HepG2 (cell line): ENCODE results near the gene CAMSAP2. TPM values are rescaled to one million over a fixed set of nuclear protein-coding genes. Genes with fewer than 3 reads are reported as not detected.

Experiments
- ATAC-seq: fragments of 200-7000 bp; cut with Tn5 transposase; 3 replicates; pipeline ENCODE4 v1.9.1; 2020; ENCODE audit warnings: mild to moderate bottlenecking, moderate library complexity
- BruUV-seq: library from RNA; stranded (reverse); fragments of 400-500 nt; replicated peaks from 2 replicates; lab custom pipeline; 2021; lab: Mats Ljungman, UMichigan
- CTCF ChIA-PET: fragments of 300-600 bp; formaldehyde crosslinking; extraction: SDS; loops from one replicate; lab custom pipeline; 2021; ENCODE audit warnings: low total read pairs, inconsistent platforms, low intra/inter-chr PET ratio; lab: Yijun Ruan, JAX
- POLR2A ChIA-PET: fragments of 350-600 bp; sonication (Branson Sonifier 250); formaldehyde crosslinking; loops from one replicate; lab custom pipeline; 2020; ENCODE audit warnings: antibody characterized with exemption, inconsistent platforms; lab: Yijun Ruan, JAX
- DNase-seq: peaks from one replicate; pipeline ENCODE4 v3.0.0-alpha.2; 2015; ENCODE audit warnings: low spot score
- FAIRE-seq: peaks from 3 replicates; lab custom pipeline; 2011; peaks lifted over from hg19 to GRCh38; lab: Jason Lieb, UNC
- H2AFZ ChIP-seq: one replicate; pipeline ENCODE4 v1.6.1; 2011; ENCODE audit warnings: low read length, inconsistent platforms
- H3K27ac ChIP-seq: fragments of 300-600 bp; 3 replicates; pipeline ENCODE4 v1.8.0; 2011; ENCODE audit warnings: mixed run types, mild to moderate bottlenecking, mixed read lengths, low read length, inconsistent platforms; ENCODE audit not compliant: insufficient read depth; ENCODE audit errors: extremely low read length
- H3K27me3 ChIP-seq, 2 experiments: fragments of 200-600 bp in 1 of 2; 2 replicates in 1 of 2; 3 replicates in 1 of 2; pipeline versions ENCODE4 v1.6.0 to v1.8.0; 2011; ENCODE audit warnings: low read length in 2 of 2, mild to moderate bottlenecking in 2 of 2, moderate library complexity in 2 of 2, inconsistent platforms in 1 of 2; ENCODE audit not compliant: insufficient read depth in 2 of 2, control insufficient read depth in 1 of 2
- H3K36me3 ChIP-seq, 2 experiments: fragments of 200-600 bp in 1 of 2; replicated peaks in 1 of 2; 2 replicates in 1 of 2; 3 replicates in 1 of 2; pipeline versions ENCODE4 v1.5.1 to v1.8.0; 2011; ENCODE audit warnings: low read length in 2 of 2, inconsistent platforms in 1 of 2; ENCODE audit not compliant: insufficient read depth in 2 of 2, control insufficient read depth in 1 of 2
- H3K4me1 ChIP-seq: 2 replicates; pipeline ENCODE4 v1.5.1; 2012; ENCODE audit warnings: low read length, inconsistent platforms; ENCODE audit not compliant: insufficient read depth
- H3K4me2 ChIP-seq: 2 replicates; pipeline ENCODE4 v1.6.0; 2011; ENCODE audit warnings: low read depth, low read length, inconsistent platforms
- H3K4me3 ChIP-seq, 3 experiments: fragments of 200-600 bp in 1 of 3; sonication (generic), shearing (Covaris generic) in 1 of 3; replicated peaks in 1 of 3; 2 replicates each; pipeline ENCODE4 v1.5.1; 2011 to 2016; ENCODE audit warnings: low read length in 3 of 3, inconsistent platforms in 2 of 3, low read depth in 2 of 3, mild to moderate bottlenecking in 2 of 3, control low read depth in 1 of 3, mixed read lengths in 1 of 3; ENCODE audit not compliant: insufficient read depth in 1 of 3
- H3K79me2 ChIP-seq: one replicate; pipeline ENCODE4 v1.6.1; 2011; ENCODE audit warnings: low read length, inconsistent platforms; ENCODE audit not compliant: insufficient read depth
- H3K9ac ChIP-seq: 2 replicates; pipeline ENCODE4 v1.6.0; 2011; ENCODE audit warnings: mild to moderate bottlenecking, low read depth, low read length, inconsistent platforms; ENCODE audit not compliant: insufficient read depth
- H3K9me3 ChIP-seq: 2 replicates; pipeline ENCODE4 v1.5.1; 2012; ENCODE audit warnings: mild to moderate bottlenecking, low read length
- H4K20me1 ChIP-seq: 2 replicates; pipeline ENCODE4 v1.6.0; 2011; ENCODE audit warnings: inconsistent platforms, mild to moderate bottlenecking, low read length, moderate library complexity; ENCODE audit not compliant: insufficient read depth
- AGO2 ChIP-seq: fragments of 200-400 bp; formaldehyde crosslinking; optimal IDR thresholded peaks from 2 replicates; pipeline ENCODE3; 2017; ENCODE audit warnings: mild to moderate bottlenecking, low read depth, low read length, moderate library complexity
- ETV5 ChIP-seq: IDR thresholded peaks from 2 replicates; pipeline ENCODE4 v1.6.1; 2018; ENCODE audit warnings: missing biosample characterization, missing genetic modification reagents, inconsistent platforms, borderline replicate concordance
- HNRNPLL ChIP-seq: fragments of 200-400 bp; formaldehyde crosslinking; IDR thresholded peaks from 2 replicates; pipeline ENCODE4 v1.6.1; 2017; ENCODE audit warnings: mild to moderate bottlenecking, low read depth, low read length; ENCODE audit not compliant: poor library complexity, severe bottlenecking
- HOXA7 ChIP-seq: sonication (generic); formaldehyde crosslinking; IDR thresholded peaks from 2 replicates; pipeline ENCODE4 v1.8.1; 2022; ENCODE audit warnings: mild to moderate bottlenecking, missing genetic modification reagents, moderate library complexity
- KDM3A ChIP-seq: IDR thresholded peaks from 2 replicates; pipeline ENCODE4 v1.6.1; 2018; ENCODE audit warnings: low read depth, missing compliant biosample characterization
- KDM6A ChIP-seq: IDR thresholded peaks from 2 replicates; pipeline ENCODE4 v1.6.1; 2016; ENCODE audit warnings: low read depth
- MXI1 ChIP-seq: IDR thresholded peaks from 3 replicates; pipeline ENCODE4 v1.6.1; 2012; ENCODE audit warnings: low read depth, low read length, inconsistent platforms, borderline replicate concordance
- NFE2L1 ChIP-seq: sonication (generic); formaldehyde crosslinking; IDR thresholded peaks from 2 replicates; pipeline ENCODE4 v1.4.0; 2020; ENCODE audit warnings: missing genetic modification reagents, mild to moderate bottlenecking, borderline replicate concordance
- TBL1XR1 ChIP-seq: fragments of 150-350 bp; IDR thresholded peaks from 2 replicates; pipeline ENCODE4 v1.6.1; 2014; ENCODE audit warnings: borderline replicate concordance, low read length; ENCODE audit not compliant: partially characterized antibody
- ZBTB21 ChIP-seq: sonication (generic); formaldehyde crosslinking; IDR thresholded peaks from 2 replicates; pipeline ENCODE4 v1.4.0; 2020; ENCODE audit warnings: missing genetic modification reagents
- ZNF121 ChIP-seq: sonication (generic); formaldehyde crosslinking; IDR thresholded peaks from 2 replicates; pipeline ENCODE4 v1.5.0; 2020; ENCODE audit warnings: mild to moderate bottlenecking, missing genetic modification reagents
- ZNF33B ChIP-seq: sonication (generic); formaldehyde crosslinking; IDR thresholded peaks from 2 replicates; pipeline ENCODE4 v1.5.1; 2020; ENCODE audit warnings: mild to moderate bottlenecking, missing genetic modification reagents
- ZNF383 ChIP-seq: sonication (generic); formaldehyde crosslinking; IDR thresholded peaks from 2 replicates; pipeline ENCODE4 v1.4.0; 2020; ENCODE audit warnings: missing genetic modification reagents, mild to moderate bottlenecking, borderline replicate concordance
- ZNF558 ChIP-seq: sonication (generic); formaldehyde crosslinking; IDR thresholded peaks from 2 replicates; pipeline ENCODE4 v1.9.0; 2022; ENCODE audit warnings: mild to moderate bottlenecking, missing genetic modification reagents, borderline replicate concordance
- ZNF569 ChIP-seq: sonication (generic); formaldehyde crosslinking; IDR thresholded peaks from 2 replicates; pipeline ENCODE4 v1.5.0; 2020; ENCODE audit warnings: mild to moderate bottlenecking, missing genetic modification reagents, moderate library complexity, borderline replicate concordance
- ZNF687 ChIP-seq: sonication (generic); formaldehyde crosslinking; IDR thresholded peaks from 2 replicates; pipeline ENCODE4 v1.5.1; 2020; ENCODE audit warnings: mild to moderate bottlenecking, missing genetic modification reagents, moderate library complexity
- ZZZ3 ChIP-seq: sonication (generic); formaldehyde crosslinking; IDR thresholded peaks from 2 replicates; pipeline ENCODE4 v1.4.0; 2020; ENCODE audit warnings: missing genetic modification reagents, mild to moderate bottlenecking, borderline replicate concordance
- WGBS: methylation state at CpG from one replicate; pipeline ENCODE4 v1.1.6; 2017; ENCODE audit warnings: low lambda C conversion rate; 5-methylcytosine and 5-hydroxymethylcytosine counted together
- in situ Hi-C: cut with HindIII; loops from 2 replicates; pipeline ENCODE4 v1.10.0; 2017; ENCODE audit warnings: low pct_unique_long_range_greater_than_20kb; ENCODE audit not compliant: extremely low pct_ligation_motif_present
- intact Hi-C: fragments of 100-400 bp; cut with micrococcal nuclease; formaldehyde crosslinking; loops from one replicate; pipeline ENCODE4 v1.10.0; 2022; ENCODE audit not compliant: unreplicated experiment
- polyA plus RNA-seq, 8 experiments: library from polyadenylated mRNA; depleted of rRNA in 3 of 8; stranded (reverse) in 7 of 8; unstranded in 1 of 8; fragments of >200 nt; fragmentation: Illumina TruSeq in 4 of 8; extraction: Trizol in 4 of 8; gene quantifications; 2 replicates each; pipeline versions ENCODE4 v1.2.1 to v1.2.3, GENCODE V29; 2011 to 2016; ENCODE audit warnings: low read depth in 4 of 8, missing spikeins in 1 of 8, mixed read lengths in 1 of 8; ENCODE audit not compliant: insufficient read depth in 1 of 8
- total RNA-seq, 5 experiments: library from RNA; depleted of rRNA; stranded (reverse); fragments of >200 nt; fragmentation: Illumina TruSeq; extraction: Trizol; gene quantifications; 2 replicates each; pipeline ENCODE4 v1.2.3, GENCODE V29; 2016; ENCODE audit warnings: low read depth in 1 of 5
- TF ChIP-seq, protein P1 (sequence below): sonication (generic); formaldehyde crosslinking; IDR thresholded peaks from 2 replicates; pipeline ENCODE4 v1.8.0; 2022; ENCODE audit warnings: low read depth, missing genetic modification reagents
- TF ChIP-seq, protein P2 (sequence below): sonication (generic); formaldehyde crosslinking; IDR thresholded peaks from 2 replicates; pipeline ENCODE4 v1.8.0; 2022; ENCODE audit warnings: mild to moderate bottlenecking, missing genetic modification reagents, borderline replicate concordance

Gene CAMSAP2
- total and polyA plus RNA-seq, 2 of the 13 experiments (the other 11 are each of a cell fraction or from before 2014, with no cell fraction given): 3.4 to 8.2 TPM

DNA sequence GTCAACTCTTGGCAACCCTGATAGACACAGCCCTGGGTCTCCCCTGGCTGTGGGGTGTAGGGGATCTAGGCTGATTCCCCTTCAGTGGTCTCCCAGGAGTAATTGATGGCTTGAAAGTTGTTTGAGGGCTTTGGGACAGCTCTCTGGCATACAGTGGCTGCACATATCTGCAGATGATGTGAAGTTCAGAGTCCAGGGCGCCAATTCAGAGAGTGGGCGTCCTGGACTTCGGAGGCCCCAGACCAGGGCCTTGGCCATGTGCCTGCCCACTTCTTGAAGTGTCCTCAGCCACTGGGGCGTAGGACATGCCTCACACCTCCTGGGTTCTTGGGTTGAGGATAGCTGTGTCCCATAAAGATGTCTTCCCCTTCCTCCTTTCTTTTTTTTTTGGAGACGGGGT lies 158.6 kb downstream of the CAMSAP2 start:
- Histone ChIP-seq H3K9ac (peak overlapping the region; percentile 48), H3K4me2 (peak overlapping the region; percentile 87), H3K27ac (peak overlapping the region; percentile 79), H3K9me3 (no peaks in the 10 kb centered on the region), H4K20me1 (no peaks in the 10 kb centered on the region), H3K27me3 (no peaks in the 10 kb centered on the region), H3K4me3 (peak overlapping the region in 1 of 3 experiments; percentile 76; a peak in 2 of 6 replicates), H3K79me2 (peaks cover 19% of the 10 kb centered on the region), H2AFZ (no peak overlapping the region), H3K4me1 (peaks cover 82% of the 10 kb centered on the region), H3K36me3 (peaks cover 6 to 22% of the 10 kb centered on the region in 2 experiments)
- intact Hi-C loops: loop anchor here (10.0 kb wide), 1 partner anchor 218 kb away; the partner anchor contains the start of gene CACNA1S
- no TSS peak for BruUV-seq
- ATAC-seq (no peak), DNase-seq (no peak), FAIRE-seq (no peak)
- ChIA-PET POLR2A (interaction anchor here (0.9 to 4.6 kb wide), 11 partner anchors 9 to 525 kb away, joined by 3 to 129 read pairs (median 4); partner anchors contain the start of gene DDX59), CTCF (no interaction called here)
- 97% methylated on average over 2 of the region's 5 CpGs for WGBS
- in situ Hi-C loops: no loop called here
- no peak for TF ChIP-seq KDM3A (CRISPR knock-in tag)
- TF ChIP-seq ETV5: no peak
- TF ChIP-seq KDM6A (CRISPR knock-in tag): no peak
- no peak for TF ChIP-seq ZNF121 (CRISPR knock-in tag)
- no peak for TF ChIP-seq NFE2L1 (CRISPR knock-in tag)
- no peak; the same call in 1 of the 2 replicates for TF ChIP-seq ZNF687 (CRISPR knock-in tag)
- TF ChIP-seq, protein P1, sequence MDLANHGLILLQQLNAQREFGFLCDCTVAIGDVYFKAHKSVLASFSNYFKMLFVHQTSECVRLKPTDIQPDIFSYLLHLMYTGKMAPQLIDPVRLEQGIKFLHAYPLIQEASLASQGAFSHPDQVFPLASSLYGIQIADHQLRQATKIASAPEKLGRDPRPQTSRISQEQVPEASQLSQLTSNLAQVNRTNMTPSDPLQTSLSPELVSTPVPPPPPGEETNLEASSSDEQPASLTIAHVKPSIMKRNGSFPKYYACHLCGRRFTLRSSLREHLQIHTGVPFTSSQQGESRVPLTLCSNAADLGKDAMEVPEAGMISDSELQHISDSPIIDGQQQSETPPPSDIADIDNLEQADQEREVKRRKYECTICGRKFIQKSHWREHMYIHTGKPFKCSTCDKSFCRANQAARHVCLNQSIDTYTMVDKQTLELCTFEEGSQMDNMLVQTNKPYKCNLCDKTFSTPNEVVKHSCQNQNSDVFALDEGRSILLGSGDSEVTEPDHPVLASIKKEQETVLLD: no peak
- no peak for TF ChIP-seq ZNF558 (CRISPR knock-in tag)
- no peak for TF ChIP-seq MXI1
- TF ChIP-seq HOXA7 (CRISPR knock-in tag): no peak
- TF ChIP-seq AGO2: no peak
- TF ChIP-seq ZNF569 (CRISPR knock-in tag): no peak
- TF ChIP-seq ZBTB21 (CRISPR knock-in tag): no peak
- TF ChIP-seq ZNF33B (CRISPR knock-in tag): no peak
- peak; percentile 37; the same call in 1 of the 2 replicates for TF ChIP-seq ZNF383 (CRISPR knock-in tag)
- TF ChIP-seq TBL1XR1: no peak
- no peak for TF ChIP-seq HNRNPLL
- TF ChIP-seq, protein P2, sequence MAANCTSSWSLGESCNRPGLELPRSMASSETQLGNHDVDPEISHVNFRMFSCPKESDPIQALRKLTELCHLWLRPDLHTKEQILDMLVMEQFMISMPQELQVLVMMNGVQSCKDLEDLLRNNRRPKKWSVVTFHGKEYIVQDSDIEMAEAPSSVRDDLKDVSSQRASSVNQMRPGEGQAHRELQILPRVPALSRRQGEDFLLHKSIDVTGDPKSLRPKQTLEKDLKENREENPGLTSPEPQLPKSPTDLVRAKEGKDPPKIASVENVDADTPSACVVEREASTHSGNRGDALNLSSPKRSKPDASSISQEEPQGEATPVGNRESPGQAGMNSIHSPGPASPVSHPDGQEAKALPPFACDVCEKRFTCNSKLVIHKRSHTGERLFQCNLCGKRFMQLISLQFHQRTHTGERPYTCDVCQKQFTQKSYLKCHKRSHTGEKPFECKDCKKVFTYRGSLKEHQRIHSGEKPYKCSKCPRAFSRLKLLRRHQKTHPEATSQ: no peak
- TF ChIP-seq ZZZ3 (CRISPR knock-in tag): no peak
